T-helper 1 cell treated with Interleukin-12 subunit alpha and Interleukin-12 subunit beta and Interleukin-4 antibody, amounts not matched to agents 30 ng/mL and 1 ng/mL, for 36 hours (primary cell): ENCODE results near the gene ARMC7. TPM values are rescaled to one million over a fixed set of nuclear protein-coding genes. Genes with fewer than 3 reads are reported as not detected.
"Not testable (repeated sequence)": the region's sequence is repeated elsewhere in the genome, so short reads cannot be mapped to it uniquely, and the experiment has no call there.

Experiments used
- intact Hi-C: fragments of 100-400 bp; cut with micrococcal nuclease; formaldehyde crosslinking; loops from one replicate; pipeline ENCODE4 v1.15.1; 2024
- total RNA-seq: library from RNA; stranded (reverse); gene quantifications from 2 replicates; pipeline ENCODE4 v1.2.3, GENCODE V29; 2022

ARMC7 gene
- 15.7 and 16.5 TPM in 2 replicates for total RNA-seq

DNA sequence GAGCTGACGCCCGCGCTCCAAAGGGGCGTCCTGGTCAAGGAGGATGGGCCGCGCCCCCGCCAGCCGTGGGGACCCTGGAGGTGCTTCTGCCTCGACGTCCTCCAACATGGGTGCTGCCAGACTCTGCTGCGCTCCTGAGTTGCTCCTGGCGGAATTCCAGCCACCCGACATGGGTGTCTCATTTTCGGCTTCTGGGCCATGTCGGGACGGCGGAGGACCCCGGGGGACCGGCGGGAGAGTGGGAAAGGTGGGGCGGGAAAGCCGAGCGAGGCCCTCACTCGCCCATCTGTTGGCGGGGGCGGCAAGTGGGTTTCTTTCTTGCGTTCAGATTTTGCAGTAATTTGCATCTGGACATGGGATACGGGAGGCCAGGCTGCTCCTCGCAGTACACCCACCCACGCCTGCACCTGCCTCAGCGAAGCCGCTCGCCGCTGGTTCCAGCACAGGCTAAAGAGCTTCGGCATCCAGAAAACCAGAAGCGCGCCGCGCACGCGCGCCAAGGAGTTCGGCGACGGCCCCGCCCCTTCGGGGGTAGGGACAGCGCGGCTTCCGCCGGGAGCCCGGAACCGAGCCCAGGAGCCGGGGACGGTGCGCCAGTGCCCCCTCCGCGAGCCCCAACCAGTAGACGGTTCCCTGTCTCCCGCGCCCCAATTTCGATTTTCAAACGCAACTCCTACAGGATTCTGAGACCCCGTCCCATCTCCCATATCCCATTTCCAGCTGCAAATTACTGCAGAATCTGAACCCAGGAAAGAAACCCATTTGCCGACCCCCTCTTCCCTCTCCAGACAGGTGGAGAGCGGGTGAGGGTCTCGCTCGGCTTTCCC lies at the start of gene ARMC7:
Gene ARMC7 (plus strand): TSS at position 563 of the 827 bp plus-strand sequence. CDS start 320 bp downstream, outside the sequence.
- intact Hi-C loops = loop anchor here (1.0 to 5.0 kb wide), 7 partner anchors 22 to 295 kb away; partner anchors contain the start of genes ATP5PD, GGA3, GRB2 and JPT1

DNA sequence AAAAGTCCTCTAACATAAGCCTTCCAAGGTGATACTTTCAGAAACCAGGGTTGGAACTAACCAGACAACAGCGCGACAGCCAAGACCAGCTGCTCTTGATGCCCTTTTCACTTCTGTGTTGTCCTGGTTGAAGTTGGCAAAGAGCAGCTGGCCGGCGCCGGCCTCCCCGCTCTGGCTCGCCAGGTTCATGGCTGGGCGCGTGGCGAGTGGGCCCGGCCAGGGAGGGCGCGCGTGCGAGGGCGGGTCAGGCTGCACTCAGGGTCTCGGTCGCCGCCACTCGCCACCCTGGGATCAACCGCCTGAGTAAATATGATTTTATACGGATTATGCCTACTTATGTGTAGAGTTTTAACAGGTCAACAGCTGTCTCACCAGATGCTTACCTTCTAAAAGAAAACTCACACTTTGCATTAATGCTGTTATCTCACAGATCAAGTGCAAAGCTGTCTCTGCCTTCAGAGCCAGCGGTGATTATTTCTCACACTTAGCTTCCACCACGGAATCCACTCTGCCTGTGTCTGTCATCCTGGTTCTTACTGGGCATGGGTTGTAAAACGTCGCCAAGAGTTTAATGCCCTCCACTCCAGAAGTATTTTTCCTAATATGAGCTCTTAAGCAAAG lies 49.2 kb upstream of the ARMC7 start:
- intact Hi-C loops = loop anchor here (1.0 to 2.0 kb wide), 3 partner anchors 70 to 145 kb away; partner anchors contain the start of genes NT5C and NUP85

DNA sequence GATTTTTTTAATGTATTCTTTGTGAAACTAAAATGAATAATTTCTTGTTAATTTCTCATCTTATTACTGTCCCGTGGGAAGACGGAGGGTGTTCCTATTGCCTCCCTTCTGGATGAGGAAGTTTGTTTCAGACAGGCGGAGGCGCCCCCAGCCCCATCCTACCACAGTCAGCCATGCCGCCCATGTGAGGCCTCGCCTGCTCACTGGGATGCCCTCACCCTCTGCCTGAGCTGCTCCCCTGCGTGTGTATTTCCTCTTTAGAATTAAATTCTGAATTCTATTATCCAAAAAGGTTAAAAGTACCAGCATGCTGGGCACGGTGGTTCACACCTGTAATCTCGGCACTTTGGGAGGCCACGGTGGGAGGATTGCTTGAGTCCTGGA lies 48.7 kb upstream of the ARMC7 start:
- intact Hi-C loops = loop anchor here (2.0 kb wide), 2 partner anchors 70 to 140 kb away; partner anchors contain the start of gene NT5C

DNA sequence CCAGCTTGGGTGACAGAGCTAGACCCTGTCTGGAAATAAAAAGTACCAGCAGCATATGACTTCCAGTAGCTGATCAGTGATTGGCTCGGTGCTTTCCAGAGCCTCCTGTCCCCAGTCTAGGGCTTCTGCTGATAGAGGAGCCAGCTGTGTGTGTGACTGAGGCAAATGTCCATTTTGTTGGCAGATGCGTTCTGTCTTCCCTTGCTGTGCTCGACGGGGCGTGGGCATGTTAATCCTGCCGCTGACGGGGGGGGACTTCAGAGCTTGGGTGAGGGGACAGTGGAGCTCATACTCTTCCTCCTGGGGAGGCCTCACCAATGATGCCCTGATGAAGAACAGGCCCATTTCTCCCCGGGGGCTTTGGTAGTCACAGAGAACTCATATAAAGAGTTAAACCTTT lies 48.2 kb upstream of the ARMC7 start:
- intact Hi-C loops = loop anchor here (2.0 kb wide), 2 partner anchors 69 to 139 kb away; partner anchors contain the start of gene NT5C

DNA sequence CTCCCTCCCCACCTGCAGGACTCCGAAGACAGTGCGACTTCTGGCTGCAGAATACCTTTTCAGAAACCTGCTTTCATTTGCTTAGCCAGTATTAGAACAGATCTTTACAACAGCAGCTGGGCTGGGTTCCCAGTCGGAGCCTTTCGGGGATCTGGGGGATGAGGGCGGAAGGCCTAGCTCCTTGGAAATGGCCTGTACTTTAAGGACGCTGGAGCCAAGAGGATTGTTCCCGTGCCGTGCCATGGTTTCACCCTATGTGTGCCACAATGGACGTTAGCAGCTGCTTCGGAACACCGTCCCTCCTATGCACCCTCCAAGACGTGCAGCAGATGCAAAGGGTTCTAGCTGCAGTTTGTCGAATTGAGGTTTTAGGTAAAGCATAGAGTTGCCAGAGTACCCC lies 46.6 kb upstream of the ARMC7 start:
- intact Hi-C loops = no loop called here

DNA sequence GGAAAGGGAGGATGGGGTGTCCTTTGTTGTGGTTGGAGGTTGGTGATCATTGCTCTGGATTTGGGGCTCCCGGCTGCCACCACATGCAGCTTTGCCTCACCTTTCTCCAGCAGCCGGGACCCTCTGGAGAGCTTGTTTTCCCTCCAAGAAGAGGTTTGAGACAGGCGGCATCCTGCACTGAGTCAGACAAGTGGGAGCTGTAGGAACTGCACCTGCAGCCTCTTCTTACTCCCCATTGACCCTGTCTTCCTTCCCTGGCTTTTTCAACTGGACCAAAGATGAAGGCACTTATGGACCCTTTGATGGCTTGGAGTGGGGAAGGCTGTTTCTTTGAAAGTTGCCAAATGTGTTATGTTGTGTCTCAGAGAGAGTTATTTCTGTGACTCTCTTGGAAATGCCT lies 46.1 kb upstream of the ARMC7 start:
- intact Hi-C loops = no loop called here

DNA sequence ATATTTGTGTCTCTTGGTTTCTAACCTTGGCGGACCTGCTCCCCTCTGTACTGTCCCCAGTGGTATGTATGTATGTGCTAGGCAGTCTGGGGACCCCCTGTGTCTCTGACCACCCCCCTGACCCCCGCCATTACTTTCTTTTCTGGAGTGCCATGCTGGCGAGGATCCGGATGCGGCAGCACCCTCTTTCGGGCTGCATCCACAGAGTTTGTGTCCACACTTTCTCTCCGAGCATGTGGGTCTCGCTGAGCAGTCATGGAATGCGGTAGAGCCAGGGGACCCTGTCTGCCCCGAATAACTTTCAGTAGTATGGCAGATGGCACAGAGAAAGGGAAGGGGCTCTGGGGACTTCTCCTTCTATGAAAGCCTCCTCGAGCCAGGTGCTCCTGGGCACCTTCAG lies 45.7 kb upstream of the ARMC7 start:
- intact Hi-C loops = no loop called here

DNA sequence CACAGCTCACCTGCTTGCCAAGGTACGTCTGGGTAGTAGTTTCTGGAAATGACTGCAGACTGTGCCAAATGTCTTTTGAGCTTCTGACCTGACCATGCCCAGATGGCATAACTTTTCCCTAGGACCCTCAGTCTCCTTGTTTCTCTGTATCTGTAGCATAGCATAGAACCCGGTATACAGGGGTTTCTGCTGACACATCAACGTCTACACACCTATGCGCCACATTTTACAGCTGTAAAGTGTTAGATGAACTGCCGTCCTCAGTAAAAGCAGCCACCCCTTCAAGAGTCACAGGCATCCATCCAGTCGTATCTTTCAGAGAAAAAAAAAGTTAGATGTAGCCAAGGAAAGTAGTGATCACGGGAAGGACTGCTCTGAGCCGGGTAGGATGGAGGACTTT lies 45.3 kb upstream of the ARMC7 start:
- intact Hi-C loops = no loop called here

DNA sequence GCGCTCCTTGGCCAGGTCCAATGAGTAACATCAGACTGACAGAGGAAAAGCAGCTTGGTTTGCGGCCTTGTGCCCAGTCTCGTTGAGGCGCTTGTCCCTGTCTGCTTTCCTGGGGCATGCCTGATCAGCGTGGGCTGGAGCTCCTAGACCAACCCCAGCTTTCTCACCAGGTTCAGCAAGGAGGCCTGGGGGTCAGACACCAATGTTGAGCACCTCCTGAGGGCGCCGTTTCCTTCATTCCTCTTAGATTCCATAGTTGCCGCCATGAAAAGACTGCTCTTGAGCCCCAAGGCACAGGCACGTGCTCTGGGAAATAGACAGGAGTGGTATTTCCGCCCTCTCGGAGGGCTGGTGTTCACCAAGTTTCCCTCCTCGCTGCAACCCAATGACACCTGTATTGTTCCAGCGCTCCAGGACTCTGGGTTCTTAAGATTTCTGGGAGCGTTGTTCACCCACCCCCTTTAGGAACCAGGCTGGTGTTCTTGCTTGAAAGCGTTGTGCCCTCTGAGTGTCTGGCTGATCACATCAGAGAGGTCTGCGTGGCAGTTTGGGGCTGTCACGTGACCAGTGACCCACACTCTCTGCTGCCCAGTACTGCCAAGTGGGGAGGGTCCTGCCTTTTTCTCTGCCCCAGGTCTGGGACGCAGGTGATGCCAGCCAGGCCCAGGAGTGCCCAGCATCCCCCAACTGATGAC lies 44.8 kb upstream of the ARMC7 start:
- intact Hi-C loops = loop anchor here (5.0 kb wide), 1 partner anchor 42 kb away; the partner anchor contains the start of gene ARMC7

DNA sequence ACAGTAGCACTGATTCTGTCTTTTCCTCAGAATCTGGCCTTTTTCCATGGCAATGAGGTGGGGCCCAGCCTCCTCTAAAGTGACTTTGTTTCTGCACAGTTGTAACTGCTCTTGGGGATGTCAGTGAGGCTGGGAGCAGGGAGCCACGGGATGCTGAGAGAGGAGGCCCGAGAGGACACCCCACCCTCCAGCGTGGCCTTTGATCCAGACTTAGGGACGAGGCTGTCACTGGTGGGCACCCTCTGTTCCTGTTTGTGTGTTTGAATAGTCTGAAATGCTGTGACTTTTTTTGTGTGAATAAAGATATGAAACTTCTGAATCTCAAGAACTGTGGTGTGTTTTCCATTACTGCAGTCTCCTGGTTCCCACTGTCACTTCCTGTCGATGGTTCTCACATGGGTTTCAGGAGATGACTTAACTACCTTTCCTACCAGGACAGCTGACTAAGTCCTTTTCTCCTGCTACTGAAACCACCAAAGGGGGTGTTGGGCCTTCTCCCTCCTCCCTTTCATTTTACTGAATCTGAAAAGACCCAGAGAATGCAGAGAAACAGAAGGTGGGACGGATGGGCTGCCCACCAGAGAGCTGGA lies 44.1 kb upstream of the ARMC7 start:
- intact Hi-C loops = loop anchor here (5.0 kb wide), 1 partner anchor 42 kb away; the partner anchor contains the start of gene ARMC7

DNA sequence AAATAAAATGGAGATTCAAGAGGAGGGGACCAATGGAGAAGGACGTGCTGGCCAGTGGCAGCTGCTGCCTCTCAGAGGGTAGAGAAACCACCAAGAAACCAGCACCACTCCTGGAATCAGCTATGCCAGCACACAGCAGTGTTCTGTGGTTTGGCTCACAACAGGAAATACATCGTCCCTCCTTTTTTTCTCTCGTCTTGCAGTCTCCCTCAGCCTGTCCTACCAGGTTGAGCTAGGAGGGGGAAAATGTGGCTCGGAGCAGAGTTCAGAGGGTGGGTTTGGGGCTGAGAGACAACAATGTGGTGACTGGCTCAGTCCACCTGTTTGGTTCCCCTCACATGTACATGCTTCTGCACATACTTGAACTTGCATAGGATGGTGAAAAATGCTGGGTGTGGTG lies 41.9 kb upstream of the ARMC7 start:
- intact Hi-C loops = loop anchor here (5.0 kb wide), 1 partner anchor 39 kb away; the partner anchor contains the start of gene ARMC7

DNA sequence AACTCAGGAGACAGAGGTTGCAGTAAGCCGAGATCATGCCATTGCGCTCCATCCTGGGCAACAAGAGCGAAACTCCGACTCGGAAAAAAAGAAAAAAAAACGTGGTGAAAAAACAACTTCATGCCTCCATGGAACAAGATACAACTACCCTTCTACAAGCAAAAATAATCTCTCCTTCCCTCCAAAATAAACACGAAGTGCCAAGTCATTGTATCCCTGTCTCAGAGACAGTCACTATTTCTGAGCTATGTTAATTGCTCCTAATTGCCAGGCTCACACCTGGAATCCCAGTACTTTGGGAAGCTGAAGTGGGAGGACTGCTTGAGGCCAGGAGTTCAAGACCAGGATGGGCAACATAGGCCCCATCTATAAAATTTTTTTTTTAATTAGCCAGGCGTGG lies 41.0 kb upstream of the ARMC7 start:
- intact Hi-C loops = loop anchor here (5.0 kb wide), 1 partner anchor 39 kb away; the partner anchor contains the start of gene ARMC7

DNA sequence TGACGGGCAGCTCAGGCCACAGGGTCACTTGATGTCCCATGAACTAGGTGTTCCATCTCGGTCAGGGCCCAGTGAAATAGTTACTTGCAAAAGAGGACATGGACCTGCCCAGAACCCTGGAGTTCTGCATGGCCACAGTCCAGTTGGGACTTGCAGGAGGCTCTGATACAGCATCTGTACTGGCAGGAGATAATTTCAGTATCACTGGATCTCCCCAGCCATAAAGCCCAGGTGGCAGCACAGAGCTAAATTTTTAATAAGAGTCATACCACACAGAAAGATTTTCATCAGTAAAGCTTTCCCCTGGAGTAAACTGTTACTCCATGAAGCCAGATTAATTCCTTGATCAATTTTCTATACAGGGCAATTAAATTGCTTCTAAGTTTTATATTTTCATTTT lies 40.0 kb upstream of the ARMC7 start:
- intact Hi-C loops = loop anchor here (5.0 kb wide), 1 partner anchor 38 kb away; the partner anchor contains the start of gene ARMC7

DNA sequence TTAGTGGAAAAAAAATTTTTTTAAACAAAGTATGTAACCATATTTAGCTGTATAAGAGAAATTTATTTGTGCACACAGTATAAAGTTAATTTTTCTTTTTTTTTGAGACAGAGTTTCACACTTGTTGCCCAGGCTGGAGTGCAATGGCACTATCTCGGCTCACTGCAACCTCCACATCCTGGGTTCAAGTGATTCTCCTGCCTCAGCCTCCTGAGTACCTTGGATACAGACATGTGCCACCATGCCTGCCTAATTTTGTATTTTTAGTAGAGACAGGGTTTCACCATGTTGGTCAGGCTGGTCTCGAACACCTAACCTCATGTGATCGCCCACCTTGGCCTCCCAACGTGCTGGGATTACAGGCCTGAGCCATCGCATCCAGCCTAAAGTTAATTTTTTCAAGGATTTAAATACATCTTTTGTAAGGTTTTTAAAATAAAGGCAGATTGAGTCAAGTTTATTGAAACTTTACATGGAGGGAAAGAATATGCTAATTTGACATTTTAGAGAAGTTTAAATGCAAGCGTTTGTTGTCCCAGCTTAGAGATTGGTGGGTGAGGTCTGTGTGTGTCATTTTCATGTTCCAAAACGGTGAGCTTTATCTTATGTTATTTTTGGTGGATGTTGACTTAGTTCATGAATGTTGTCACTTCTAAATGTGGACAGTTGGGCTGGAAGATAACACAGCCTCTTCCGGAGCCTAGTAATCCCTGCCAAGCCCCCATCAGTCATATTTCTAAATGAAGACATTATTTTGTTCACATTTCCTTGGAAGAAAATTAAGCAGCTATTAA lies 38.1 kb upstream of the ARMC7 start:
- intact Hi-C loops = not testable (repeated sequence)

DNA sequence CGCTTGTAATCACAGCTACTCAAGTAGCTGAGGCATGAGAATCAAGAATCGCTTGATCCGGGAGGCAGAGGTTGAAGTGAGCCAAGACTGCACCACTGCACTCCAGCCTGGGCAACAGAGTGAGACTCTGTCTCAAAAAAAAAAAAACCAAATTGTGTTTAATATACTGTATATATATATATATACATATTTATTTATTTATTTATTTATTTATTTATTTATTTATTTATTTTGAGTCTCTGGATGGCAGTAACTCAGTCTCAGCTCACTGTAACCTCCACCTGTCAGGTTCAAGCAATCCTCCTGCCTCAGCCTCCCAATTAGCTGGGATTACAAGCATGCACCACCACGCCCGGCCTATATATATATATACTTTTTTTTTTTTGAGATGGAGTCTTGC lies 36.9 kb upstream of the ARMC7 start:
- intact Hi-C loops = not testable (repeated sequence)

DNA sequence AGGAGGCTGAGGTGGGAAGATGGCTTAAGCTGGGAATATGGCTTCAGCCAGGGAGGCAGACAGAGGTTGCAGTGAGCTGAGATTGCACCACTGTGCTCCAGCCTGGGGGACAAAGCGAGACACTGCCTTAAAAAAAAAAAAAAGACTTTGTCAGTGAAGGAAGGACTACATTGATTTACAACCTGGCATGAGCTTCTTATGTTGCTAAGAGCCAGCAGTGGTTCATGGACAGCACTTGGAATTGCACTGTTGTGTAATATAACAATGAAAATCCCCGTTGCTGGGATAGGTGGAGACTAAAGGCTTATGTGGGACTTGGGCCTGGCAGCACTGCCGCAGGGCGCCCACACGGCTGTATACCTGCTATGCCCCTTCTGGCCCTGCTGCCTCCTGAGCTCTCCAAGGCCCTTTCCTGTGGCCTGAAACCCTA lies 36.1 kb upstream of the ARMC7 start:
- intact Hi-C loops = no loop called here

DNA sequence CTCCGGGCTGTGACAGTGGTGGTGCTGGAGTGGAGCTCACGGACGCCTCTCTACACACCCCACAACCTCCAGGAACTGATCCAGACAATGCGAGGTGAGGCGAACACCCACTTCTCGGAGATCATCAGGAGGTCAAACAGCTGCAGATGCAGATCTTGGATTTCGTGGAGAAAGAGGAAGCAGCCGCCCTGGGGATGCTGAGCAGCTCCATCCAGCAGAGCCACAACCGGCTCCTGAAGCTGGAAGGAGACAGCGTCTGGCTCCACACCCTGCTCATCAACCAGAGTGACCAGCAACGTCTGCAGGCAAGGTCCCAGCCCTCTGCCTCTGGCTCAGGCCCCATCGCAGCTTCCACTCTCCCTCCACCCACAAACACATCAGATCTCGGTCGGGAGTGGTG lies 35.2 kb upstream of the ARMC7 start:
- intact Hi-C loops = no loop called here

DNA sequence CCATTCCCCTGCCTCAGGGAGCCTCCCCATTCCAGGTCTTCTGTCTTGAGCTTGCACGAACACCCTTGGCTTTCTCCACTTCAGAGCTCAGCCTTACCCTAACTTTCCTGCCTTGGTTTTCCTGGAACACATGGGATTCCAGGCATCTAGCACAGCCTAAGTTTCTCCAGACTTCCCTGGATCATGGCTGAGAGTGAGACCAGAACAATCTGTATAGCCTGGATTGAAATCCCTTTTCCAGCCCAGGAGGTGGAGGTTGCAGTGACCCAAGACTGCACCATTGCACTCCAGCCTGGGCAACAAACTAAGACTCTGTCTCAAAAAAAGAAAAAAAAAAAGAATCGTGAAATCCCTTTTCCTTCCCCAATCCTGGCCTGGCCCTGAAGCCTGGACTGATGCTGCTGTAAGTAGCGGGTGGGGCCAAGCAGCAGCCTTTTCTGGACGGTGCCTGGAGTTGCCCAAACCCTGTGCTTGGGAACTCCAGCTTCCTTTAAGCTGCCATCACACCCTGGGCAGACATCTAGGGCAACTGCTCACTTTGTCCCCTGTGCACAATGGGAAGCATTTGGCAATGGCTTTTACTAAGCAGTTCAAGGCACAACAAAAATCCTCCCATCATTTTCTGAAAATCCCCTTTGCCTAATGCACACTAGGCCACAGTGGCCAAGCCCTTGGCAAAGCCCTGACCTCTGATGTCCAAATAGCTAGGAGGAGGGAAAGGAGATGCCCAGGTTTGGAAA lies 34.0 kb upstream of the ARMC7 start:
- intact Hi-C loops = no loop called here

DNA sequence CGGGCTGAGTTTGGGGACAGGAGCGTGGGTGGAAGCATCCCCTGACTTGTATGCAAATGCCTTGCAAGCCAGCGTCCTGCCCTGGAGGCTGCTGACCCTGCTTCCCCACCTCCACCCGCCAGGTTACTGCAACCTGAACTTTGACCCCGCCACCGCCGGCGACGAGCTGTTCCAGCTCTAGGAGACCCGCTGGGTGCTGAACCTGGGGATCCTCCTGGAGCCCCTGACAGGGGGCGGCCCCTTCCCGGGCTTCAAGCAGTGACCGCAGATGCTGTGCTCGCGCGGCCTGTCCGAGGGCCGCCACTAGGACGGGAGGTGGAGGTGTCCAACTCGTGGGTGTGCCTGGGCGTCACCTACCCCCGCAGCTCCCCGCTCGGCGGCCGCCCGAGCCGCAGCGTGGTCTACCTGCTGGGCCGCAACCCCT lies 32.7 kb upstream of the ARMC7 start:
- intact Hi-C loops = no loop called here
